SHP77 (cell line): ENCODE data around the gene IPO7.
"Not testable (repeated sequence)": the region's sequence is repeated elsewhere in the genome, so short reads cannot be mapped to it uniquely, and the experiment has no call there.

ENCODE experiments used
- DNase-seq, 2 experiments: peaks; one replicate each; lab custom pipeline; 2025; lab: John Stamatoyannopoulos, UW

The IPO7 gene

GRCh38 chr11:9384535-9385326 lies at the start of gene IPO7:
TSS of gene IPO7 (plus strand) at chr11:9384652. CDS start at chr11:9384764, 112 bp downstream.
- DNase-seq, result peak; percentile 72 to 75

- DNase-seq, result no peak
Observed at GRCh38 chr11:9341638-9342178, 42.7 kb upstream of the IPO7 start.

- DNase-seq, result no peak
Observed at GRCh38 chr11:9344061-9344680, 40.3 kb upstream of the IPO7 start.

- DNase-seq, result no peak
Observed at GRCh38 chr11:9347100-9347499, 37.4 kb upstream of the IPO7 start.

GRCh38 chr11:9347779-9348178 lies 36.7 kb upstream of the IPO7 start:
- not testable (repeated sequence) for DNase-seq

GRCh38 chr11:9351321-9351881 lies 33.1 kb upstream of the IPO7 start:
- no peak for DNase-seq

- no peak for DNase-seq
Observed at GRCh38 chr11:9357041-9357440, 27.4 kb upstream of the IPO7 start.

- not testable (repeated sequence) for DNase-seq
Observed at GRCh38 chr11:9360862-9361622, 23.4 kb upstream of the IPO7 start.

GRCh38 chr11:9362393-9362863 lies 22.0 kb upstream of the IPO7 start:
- no peak for DNase-seq

- DNase-seq, result peak; percentile 55 to 71
Observed at GRCh38 chr11:9363954-9364912, 20.2 kb upstream of the IPO7 start.

GRCh38 chr11:9367551-9367950 lies 16.9 kb upstream of the IPO7 start:
- DNase-seq, result no peak

GRCh38 chr11:9377036-9377435 lies 7.4 kb upstream of the IPO7 start:
- no peak for DNase-seq

- DNase-seq, result peak in 1 of 2 experiments; percentile 55
Observed at GRCh38 chr11:9379041-9379440, 5.4 kb upstream of the IPO7 start.

- no peak for DNase-seq
Observed at GRCh38 chr11:9380773-9381172, 3.7 kb upstream of the IPO7 start.

GRCh38 chr11:9385327-9385899 lies 961 bp downstream of the IPO7 start:
- DNase-seq, result no peak

- DNase-seq, result no peak
Observed at GRCh38 chr11:9386086-9386485, 1.6 kb downstream of the IPO7 start.

GRCh38 chr11:9386901-9387300 lies 2.4 kb downstream of the IPO7 start:
- DNase-seq, result no peak

GRCh38 chr11:9396310-9396709 lies 11.9 kb downstream of the IPO7 start:
- no peak for DNase-seq

- no peak for DNase-seq
Observed at GRCh38 chr11:9396752-9397151, 12.3 kb downstream of the IPO7 start.
